Pancreas (tissue), 10 donors: Measurements from ENCODE around the gene CHADL. TPM values are rescaled to one million over a fixed set of nuclear protein-coding genes. Genes with fewer than 3 reads are reported as not detected.

Experiments used
- ATAC-seq, 4 donors: fragments of 200-7000 bp; cut with Tn5 transposase; one replicate each; pipeline versions ENCODE4 v1.8.0 to v1.9.1; 2020; ENCODE audit warnings: mild to moderate bottlenecking in 4 of 4, moderate library complexity in 4 of 4
- DNase-seq, 6 donors: peaks; one replicate each; pipeline ENCODE4 v3.0.0-alpha.2; 2020
- FAIRE-seq: peaks from 2 replicates; lab custom pipeline; 2012; peaks lifted over from hg19 to GRCh38; lab: Jason Lieb, UNC
- H3K27ac ChIP-seq, 4 donors: fragments of 200-600 bp; sonication (generic); 1 replicate in 3 of 4; 2 replicates in 1 of 4; pipeline versions ENCODE4 v1.5.0 to v1.8.0; 2020
- H3K27me3 ChIP-seq, 4 donors: fragments of 200-600 bp; one replicate each; pipeline ENCODE4 v1.8.0; 2021
- H3K36me3 ChIP-seq, 3 donors: fragments of 200-600 bp; sonication (generic) in 1 of 3; one replicate each; pipeline versions ENCODE4 v1.5.0 to v1.8.0; 2020 to 2021
- H3K4me1 ChIP-seq, 3 donors: fragments of 200-600 bp; one replicate each; pipeline ENCODE4 v1.8.0; 2021
- H3K4me3 ChIP-seq, 4 donors: fragments of 200-600 bp; sonication (generic) in 2 of 4; one replicate each; pipeline versions ENCODE4 v1.5.0 to v1.8.0; 2020 to 2021
- H3K9me3 ChIP-seq, 4 donors: fragments of 200-600 bp; one replicate each; pipeline ENCODE4 v1.8.0; 2021
- WGBS, 2 donors: extraction: QIAGEN DNeasy Blood & Tissue Kit; methylation state at CpG; one replicate each; pipeline ENCODE4 v1.1.7; 2013; 5-methylcytosine and 5-hydroxymethylcytosine counted together
- intact Hi-C, 3 donors: fragments of 100-400 bp; cut with DNase I; formaldehyde crosslinking; loops; one replicate each; pipeline versions ENCODE4 v1.11.1 to v1.14.2; 2022
- polyA plus RNA-seq, 2 donors: library from polyadenylated mRNA; stranded (reverse); fragments of 200-250 nt; gene quantifications; one replicate each; pipeline ENCODE4 v1.2.3, GENCODE V29; 2013
- total RNA-seq, 6 donors: library from RNA; stranded (reverse); fragmentation: NEBNext Ultra II Directional in 4 of 6; extraction: Animal tissue kit (Norgen Biotek cat#: 25700) in 4 of 6; gene quantifications; one replicate each; pipeline versions ENCODE4 v1.2.1 to v1.2.4, GENCODE V29; 2021 to 2023
- TF ChIP-seq, protein P1 (sequence below), 4 donors: fragments of 200-600 bp; sonication (generic) in 3 of 4; IDR thresholded peaks; one replicate each; pipeline versions ENCODE4 v1.5.0 to v1.8.0; 2021; ENCODE audit warnings: antibody characterized with exemption in 4 of 4
- donor health status: healthy with polysubstance abuse.
- donor health status: DM: no; HTN: no; CAD: no; lungs with moderate emphysema.
- donor health status: DM: no; HTN: no; CAD: no.
- donor health status: control.
- donor health status: control.
- donor health status: Bipolar disorder and iron deficiency.
- donor health status: DM: yes; HTN: yes; CAD: no.
- donor health status: DM: no; HTN: no; CAD: no.
- donor health status: DM: no; HTN: no; CAD: no.
- donor health status: DM: yes; HTN: yes; CAD: no.

CHADL gene
- total and polyA plus RNA-seq, 8 donors: 0.95 to 4.9 (median 2.2) TPM

DNA sequence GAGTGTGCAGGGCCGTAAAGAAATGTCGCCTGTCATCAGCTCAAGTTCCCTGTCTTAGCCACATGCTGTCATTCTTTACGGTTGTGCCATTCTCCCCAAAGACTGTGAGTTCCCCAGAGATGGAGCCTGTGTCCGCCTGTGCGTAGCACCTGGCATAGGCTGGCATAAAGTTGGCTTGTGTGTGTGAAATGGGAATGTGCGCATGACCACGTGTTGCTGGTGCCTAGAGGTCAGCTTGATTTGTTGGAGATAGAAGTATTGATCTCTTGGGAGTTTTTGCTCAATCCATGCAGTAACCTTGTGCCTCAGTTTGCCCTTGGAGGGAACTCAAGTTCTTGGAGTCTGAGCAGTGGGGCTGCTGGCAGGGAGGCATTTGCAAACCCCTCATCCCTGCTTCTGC lies 9.4 kb downstream of the CHADL start:
- WGBS, 2 donors: 73 to 84% methylated on average over 7 of the region's 7 CpGs
- intact Hi-C loops: loop anchor here in 2 of 3 donors (10.0 kb wide), 1 partner anchor 307 kb away; no protein-coding TSS in a partner anchor
- TF ChIP-seq, protein P1, sequence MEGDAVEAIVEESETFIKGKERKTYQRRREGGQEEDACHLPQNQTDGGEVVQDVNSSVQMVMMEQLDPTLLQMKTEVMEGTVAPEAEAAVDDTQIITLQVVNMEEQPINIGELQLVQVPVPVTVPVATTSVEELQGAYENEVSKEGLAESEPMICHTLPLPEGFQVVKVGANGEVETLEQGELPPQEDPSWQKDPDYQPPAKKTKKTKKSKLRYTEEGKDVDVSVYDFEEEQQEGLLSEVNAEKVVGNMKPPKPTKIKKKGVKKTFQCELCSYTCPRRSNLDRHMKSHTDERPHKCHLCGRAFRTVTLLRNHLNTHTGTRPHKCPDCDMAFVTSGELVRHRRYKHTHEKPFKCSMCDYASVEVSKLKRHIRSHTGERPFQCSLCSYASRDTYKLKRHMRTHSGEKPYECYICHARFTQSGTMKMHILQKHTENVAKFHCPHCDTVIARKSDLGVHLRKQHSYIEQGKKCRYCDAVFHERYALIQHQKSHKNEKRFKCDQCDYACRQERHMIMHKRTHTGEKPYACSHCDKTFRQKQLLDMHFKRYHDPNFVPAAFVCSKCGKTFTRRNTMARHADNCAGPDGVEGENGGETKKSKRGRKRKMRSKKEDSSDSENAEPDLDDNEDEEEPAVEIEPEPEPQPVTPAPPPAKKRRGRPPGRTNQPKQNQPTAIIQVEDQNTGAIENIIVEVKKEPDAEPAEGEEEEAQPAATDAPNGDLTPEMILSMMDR (IDR thresholded peaks at IDR 0.05): no peak
- Histone ChIP-seq H3K9me3 (no peaks in the 10 kb centered on the region), H3K4me3 (no peak overlapping the region), H3K27me3 (no peaks in the 10 kb centered on the region), H3K27ac (no peak overlapping the region), H3K36me3 (peaks cover 0 to 12% (median 9%) of the 10 kb centered on the region in 3 donors), H3K4me1 (no peaks in the 10 kb centered on the region)
- no peak for FAIRE-seq
- ATAC-seq: no peak
- no peak for DNase-seq

DNA sequence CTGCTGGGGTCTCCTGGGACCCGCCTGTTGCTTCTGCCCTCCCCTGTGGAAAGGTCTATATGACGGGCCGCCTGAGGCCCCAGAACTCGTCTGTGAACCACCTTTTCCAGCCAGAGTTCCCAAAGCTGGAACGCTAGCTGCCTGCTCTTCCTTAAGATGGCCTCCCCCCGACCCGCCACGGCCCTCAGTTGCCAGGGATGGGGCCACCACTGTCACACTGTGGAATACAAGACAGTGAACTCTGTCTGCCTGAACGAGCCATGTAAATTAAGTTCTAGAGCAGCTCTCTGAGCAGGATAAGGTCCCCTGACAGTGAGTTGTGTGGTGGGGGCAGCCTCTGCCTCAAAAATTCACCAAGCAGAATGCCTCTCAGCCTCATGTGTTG lies 10.3 kb downstream of the CHADL start:
- H3K27ac ChIP-seq: no peak overlapping the region
- H3K4me1 ChIP-seq: no peaks in the 10 kb centered on the region
- no peaks in the 10 kb centered on the region for H3K9me3 ChIP-seq
- no peak for ATAC-seq
- no peaks in the 10 kb centered on the region for H3K27me3 ChIP-seq
- DNase-seq: no peak
- no peak for FAIRE-seq
- intact Hi-C loops: loop anchor here in 2 of 3 donors (10.0 kb wide), 1 partner anchor 306 kb away; no protein-coding TSS in a partner anchor
- TF ChIP-seq, protein P1 (IDR thresholded peaks at IDR 0.05): no peak
- 88 to 90% methylated on average over 9 of the region's 9 CpGs for WGBS, 2 donors
- peaks cover 0 to 18% (median 9%) of the 10 kb centered on the region in 3 donors for H3K36me3 ChIP-seq
- H3K4me3 ChIP-seq: no peak overlapping the region

DNA sequence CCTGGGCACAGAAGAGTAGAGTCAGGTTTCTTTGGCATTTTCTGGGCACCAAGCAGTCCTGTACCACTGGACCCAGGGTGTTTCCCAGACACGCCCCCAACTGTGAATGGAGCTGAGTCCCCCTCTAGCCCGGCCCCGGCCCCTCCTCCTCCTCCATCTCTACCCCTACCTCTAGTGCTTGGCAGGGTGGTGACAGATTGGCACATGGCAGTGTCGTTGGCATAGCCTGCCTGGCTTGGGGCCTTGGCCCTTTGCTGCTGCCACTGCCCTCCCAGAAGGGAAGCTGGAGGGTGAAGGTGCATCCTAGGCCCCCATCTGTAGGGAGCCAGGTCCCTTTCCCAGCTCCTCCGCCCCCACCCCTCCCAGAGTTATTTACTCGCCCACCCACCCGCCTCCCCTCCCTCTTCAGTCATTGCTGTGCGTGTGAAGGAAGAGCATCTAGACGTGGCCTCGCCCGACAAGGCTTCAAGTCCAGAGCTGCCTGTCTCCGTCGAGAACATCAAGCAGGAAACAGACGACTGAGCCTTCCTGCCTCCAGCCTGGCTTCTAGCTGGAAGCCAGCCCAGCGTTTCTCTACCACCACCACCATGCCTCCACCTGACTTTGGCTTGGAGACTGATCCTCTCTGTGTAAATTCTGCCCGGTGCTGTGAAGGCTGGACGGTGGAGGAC lies 10.9 kb downstream of the CHADL start:
- no peak for ATAC-seq
- peaks cover 0 to 18% (median 9%) of the 10 kb centered on the region in 3 donors for H3K36me3 ChIP-seq
- TF ChIP-seq, protein P1 (IDR thresholded peaks at IDR 0.05): no peak
- FAIRE-seq: no peak
- H3K27me3 ChIP-seq: no peaks in the 10 kb centered on the region
- no peak overlapping the region for H3K4me3 ChIP-seq
- no peaks in the 10 kb centered on the region for H3K9me3 ChIP-seq
- H3K27ac ChIP-seq: no peak overlapping the region
- intact Hi-C loops: loop anchor here in 2 of 3 donors (10.0 kb wide), 1 partner anchor 305 kb away; no protein-coding TSS in a partner anchor
- H3K4me1 ChIP-seq: no peaks in the 10 kb centered on the region
- 78 to 83% methylated on average over 16 to 17 of the region's 17 CpGs for WGBS, 2 donors
- DNase-seq: no peak

DNA sequence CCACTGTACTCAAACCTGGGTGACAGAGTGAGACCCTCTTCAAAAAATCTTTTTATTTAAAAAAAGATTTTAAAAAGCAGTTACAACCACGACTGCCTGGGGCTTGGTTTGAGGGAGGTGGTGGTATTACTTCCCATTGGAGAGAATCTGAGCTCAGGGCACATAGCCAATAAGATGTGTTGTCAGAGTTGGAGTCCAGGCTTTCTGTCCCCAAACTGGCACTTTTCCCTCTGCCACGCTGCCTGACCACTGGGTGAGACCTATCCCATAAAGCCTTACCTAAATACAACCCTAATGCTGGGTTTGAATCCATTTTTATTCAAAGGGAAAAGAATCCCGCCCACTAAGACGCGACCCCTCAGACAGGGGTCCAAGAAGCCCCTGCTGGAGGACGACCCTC lies 11.5 kb downstream of the CHADL start:
- peaks cover 0 to 23% (median 9%) of the 10 kb centered on the region in 3 donors for H3K36me3 ChIP-seq
- intact Hi-C loops: no loop called here
- DNase-seq (no peak), FAIRE-seq (no peak), ATAC-seq (no peak)
- H3K27ac ChIP-seq: no peak overlapping the region
- no peaks in the 10 kb centered on the region for H3K9me3 ChIP-seq
- no peak overlapping the region for H3K4me3 ChIP-seq
- H3K4me1 ChIP-seq: no peaks in the 10 kb centered on the region
- WGBS, 2 donors: 86 to 89% methylated on average over 6 of the region's 6 CpGs
- TF ChIP-seq, protein P1 (IDR thresholded peaks at IDR 0.05): no peak
- H3K27me3 ChIP-seq: no peaks in the 10 kb centered on the region
